Measurements from ENCODE around the gene RNF121.

GRCh38 chr11:72004515-72005346 lies 75.9 kb downstream of the RNF121 start:
- TF ChIP-seq CTCF (IDR thresholded peaks at IDR 0.05; ENCODE audit: low read length) (no peak), EZH2 (optimal IDR thresholded peaks at IDR 0.05; ENCODE audit: low read depth, low read length) (no peak), EZH2phosphoT487 (IDR thresholded peaks at IDR 0.05; ENCODE audit: low read length) (no peak)

Measured in MM.1S (cell line).